HCT116 (cell line): Measurements from ENCODE around the gene PPP1CC. TPM values are rescaled to one million over a fixed set of nuclear protein-coding genes. Genes with fewer than 3 reads are reported as not detected.

Source experiments
- ATAC-seq: fragments of 200-7000 bp; cut with Tn5 transposase; 2 replicates; pipeline ENCODE4 v1.9.1; 2020; ENCODE audit warnings: mild to moderate bottlenecking, moderate library complexity
- BruUV-seq: library from RNA; stranded (reverse); fragments of 400-500 nt; replicated peaks from 2 replicates; lab custom pipeline; 2021; lab: Mats Ljungman, UMichigan
- CTCF ChIA-PET: fragments of 300-600 bp; sonication (Branson Sonifier 250); formaldehyde crosslinking; loops from one replicate; lab custom pipeline; 2021; ENCODE audit warnings: antibody characterized with exemption; lab: Charles Lee
- POLR2A ChIA-PET: fragments of 300-600, 350-600 bp; sonication (Branson Sonifier 250); formaldehyde crosslinking; loops from one replicate; lab custom pipeline; 2021; ENCODE audit warnings: antibody characterized with exemption; lab: Charles Lee
- RAD21 ChIA-PET, 2 experiments: fragments of 300-600 bp; sonication (Branson Sonifier 250); formaldehyde crosslinking; loops; one replicate each; lab custom pipeline; 2023; ENCODE audit warnings: low total read pairs in 2 of 2; ENCODE audit not compliant: uncharacterized antibody in 2 of 2, unreplicated experiment in 2 of 2, low non-redundant PET in 1 of 2; lab: Charles Lee
- DNase-seq: peaks from one replicate; pipeline ENCODE4 v3.0.0-alpha.2; 2010; ENCODE audit warnings: low read depth, low spot score
- H2AFZ ChIP-seq: fragments of 200-600 bp; shearing (Covaris generic), sonication (generic); 2 replicates; pipeline ENCODE4 v1.6.1; 2017; ENCODE audit warnings: low read depth, mixed run types, mixed read lengths, antibody characterized with exemption, low read length; ENCODE audit not compliant: poor library complexity, severe bottlenecking
- H3K27ac ChIP-seq: 2 replicates; pipeline ENCODE4 v1.5.1; 2012; ENCODE audit warnings: low read depth, low read length
- H3K27me3 ChIP-seq: fragments of 200-600 bp; sonication (generic); 2 replicates; pipeline ENCODE4 v1.6.1; 2016; ENCODE audit warnings: mixed run types, low read length, mixed read lengths; ENCODE audit not compliant: insufficient read depth
- H3K36me3 ChIP-seq, 2 experiments: fragments of 200-500 bp in 1 of 2; fragments of 200-600 bp in 1 of 2; sonication (Bioruptor generic) in 1 of 2; sonication (generic) in 1 of 2; 2 replicates each; pipeline versions ENCODE4 v1.5.1 to v1.6.1; 2014 to 2016; ENCODE audit warnings: low read length in 2 of 2, inconsistent platforms in 1 of 2, mixed read lengths in 1 of 2, mixed run types in 1 of 2; ENCODE audit not compliant: insufficient read depth in 2 of 2, control insufficient read depth in 1 of 2
- H3K4me1 ChIP-seq, 2 experiments: fragments of 200-600 bp in 1 of 2; sonication (generic) in 1 of 2; 2 replicates each; pipeline versions ENCODE4 v1.5.1 to v1.6.1; 2012 to 2017; ENCODE audit warnings: low read length in 2 of 2, inconsistent platforms in 1 of 2, mild to moderate bottlenecking in 1 of 2, mixed read lengths in 1 of 2, mixed run types in 1 of 2, moderate library complexity in 1 of 2; ENCODE audit not compliant: insufficient read depth in 2 of 2, control insufficient read depth in 1 of 2
- H3K4me2 ChIP-seq: fragments of 200-600 bp; sonication (generic); 2 replicates; pipeline ENCODE4 v1.6.1; 2017; ENCODE audit warnings: mixed run types, low read length, mixed read lengths
- H3K4me3 ChIP-seq, 2 experiments: fragments of 200-600 bp in 1 of 2; sonication (generic) in 1 of 2; replicated peaks in 1 of 2; 2 replicates each; pipeline ENCODE4 v1.5.1; 2011 to 2016; ENCODE audit warnings: low read length in 2 of 2, control low read depth in 1 of 2, low read depth in 1 of 2, mild to moderate bottlenecking in 1 of 2, mixed read lengths in 1 of 2, mixed run types in 1 of 2
- H3K79me2 ChIP-seq: fragments of 200-600 bp; sonication (generic); 2 replicates; pipeline ENCODE4 v1.6.1; 2017; ENCODE audit warnings: mild to moderate bottlenecking, mixed run types, low read length, moderate library complexity, mixed read lengths; ENCODE audit not compliant: insufficient read depth
- H3K9ac ChIP-seq: fragments of 200-600 bp; sonication (generic); 2 replicates; pipeline ENCODE4 v1.6.1; 2016; ENCODE audit warnings: low read length, mixed read lengths
- H3K9me2 ChIP-seq: fragments of 200-600 bp; sonication (generic), shearing (Covaris generic); 2 replicates; pipeline ENCODE4 v1.6.1; 2017; ENCODE audit warnings: mixed run types, mild to moderate bottlenecking, moderate library complexity; ENCODE audit not compliant: insufficient read depth
- H3K9me3 ChIP-seq, 2 experiments: fragments of 200-500 bp in 1 of 2; fragments of 200-600 bp in 1 of 2; sonication (Bioruptor generic) in 1 of 2; sonication (generic) in 1 of 2; 2 replicates each; pipeline ENCODE4 v1.6.1; 2014 to 2017; ENCODE audit warnings: low read length in 2 of 2, mixed read lengths in 2 of 2, inconsistent platforms in 1 of 2, low read depth in 1 of 2, mild to moderate bottlenecking in 1 of 2, mixed run types in 1 of 2, moderate library complexity in 1 of 2; ENCODE audit not compliant: control insufficient read depth in 1 of 2, insufficient read depth in 1 of 2
- H4K20me1 ChIP-seq: fragments of 200-600 bp; sonication (generic), shearing (Covaris generic); 2 replicates; pipeline ENCODE4 v1.6.1; 2017; ENCODE audit warnings: mixed run types, mild to moderate bottlenecking, moderate library complexity; ENCODE audit not compliant: insufficient read depth
- ATF3 ChIP-seq: IDR thresholded peaks from 2 replicates; pipeline ENCODE4 v1.6.1; 2012
- CEBPB ChIP-seq: IDR thresholded peaks from 2 replicates; pipeline ENCODE4 v1.6.1; 2012; ENCODE audit warnings: low read depth
- CTCF ChIP-seq, 3 experiments: fragments of 200-600 bp in 1 of 3; sonication (generic) in 1 of 3; IDR thresholded peaks in 2 of 3; conservative IDR thresholded peaks in 1 of 3; 2 replicates each; pipeline ENCODE4 v1.5.1; 2012 to 2017; ENCODE audit warnings: low read depth in 2 of 3, low read length in 2 of 3, antibody characterized with exemption in 1 of 3, borderline replicate concordance in 1 of 3, control low read depth in 1 of 3, mild to moderate bottlenecking in 1 of 3, mixed read lengths in 1 of 3, mixed run types in 1 of 3, moderate library complexity in 1 of 3; ENCODE audit not compliant: insufficient read depth in 1 of 3
- EGR1 ChIP-seq: IDR thresholded peaks from 2 replicates; pipeline ENCODE4 v1.6.1; 2012; ENCODE audit warnings: low read depth
- ELF1 ChIP-seq: IDR thresholded peaks from 2 replicates; pipeline ENCODE4 v1.6.1; 2012; ENCODE audit warnings: low read depth, borderline replicate concordance
- EZH2 ChIP-seq: fragments of 200-600 bp; sonication (generic); IDR thresholded peaks from 2 replicates; pipeline ENCODE4 v1.6.1; 2017; ENCODE audit warnings: antibody characterized with exemption, mixed run types
- FOSL1 ChIP-seq: IDR thresholded peaks from 2 replicates; pipeline ENCODE4 v1.6.1; 2012; ENCODE audit warnings: low read depth
- JUND ChIP-seq: IDR thresholded peaks from 2 replicates; pipeline ENCODE4 v1.6.1; 2012
- POLR2A ChIP-seq: IDR thresholded peaks from 2 replicates; pipeline ENCODE4 v1.7.0; 2011; ENCODE audit warnings: borderline replicate concordance; ENCODE audit not compliant: insufficient read depth, insufficient read length; ENCODE audit errors: extremely low read depth
- POLR2AphosphoS5 ChIP-seq: IDR thresholded peaks from 2 replicates; pipeline ENCODE4 v1.6.1; 2011; ENCODE audit warnings: mild to moderate bottlenecking, low read depth, low read length, moderate library complexity
- RAD21 ChIP-seq: IDR thresholded peaks from 2 replicates; pipeline ENCODE4 v1.6.1; 2012; ENCODE audit warnings: low read depth, mild to moderate bottlenecking
- SIN3A ChIP-seq: IDR thresholded peaks from 2 replicates; pipeline ENCODE4 v1.6.1; 2012; ENCODE audit warnings: low read depth
- SP1 ChIP-seq: IDR thresholded peaks from 2 replicates; pipeline ENCODE4 v1.6.1; 2012; ENCODE audit warnings: low read depth
- SRF ChIP-seq: IDR thresholded peaks from 2 replicates; pipeline ENCODE4 v1.6.1; 2012; ENCODE audit warnings: low read depth
- TCF7L2 ChIP-seq: IDR thresholded peaks from 2 replicates; pipeline ENCODE4 v1.7.0; 2011; ENCODE audit warnings: borderline replicate concordance, inconsistent platforms; ENCODE audit not compliant: insufficient read depth, insufficient read length; ENCODE audit errors: extremely low read depth
- YY1 ChIP-seq: IDR thresholded peaks from 2 replicates; pipeline ENCODE4 v1.6.1; 2011; ENCODE audit warnings: low read length, low read depth, moderate library complexity, mild to moderate bottlenecking; ENCODE audit not compliant: insufficient replicate concordance; ENCODE audit errors: extremely low read depth
- ZBTB33 ChIP-seq: IDR thresholded peaks from 2 replicates; pipeline ENCODE4 v1.6.1; 2011; ENCODE audit warnings: mild to moderate bottlenecking, low read length, moderate library complexity; ENCODE audit not compliant: insufficient replicate concordance; ENCODE audit errors: extremely low read depth
- ZNF274 ChIP-seq: fragments of 200-500 bp; sonication (Bioruptor generic); IDR thresholded peaks from 2 replicates; pipeline ENCODE4 v1.6.1; 2014; ENCODE audit warnings: mild to moderate bottlenecking, low read depth, low read length, inconsistent platforms
- intact Hi-C: fragments of 100-400 bp; cut with micrococcal nuclease; formaldehyde crosslinking; loops from 2 replicates; pipeline ENCODE4 v1.10.0; 2022
- total RNA-seq: library from RNA; stranded (reverse); gene quantifications from one replicate; pipeline ENCODE4 v1.2.1, GENCODE V29; 2021; ENCODE audit not compliant: unreplicated experiment
- TF ChIP-seq, protein P1 (sequence below): IDR thresholded peaks from 2 replicates; pipeline ENCODE4 v1.6.1; 2012
- TF ChIP-seq, protein P2 (sequence below): IDR thresholded peaks from 2 replicates; pipeline ENCODE4 v1.6.1; 2012; ENCODE audit warnings: low read depth

The PPP1CC gene
- total RNA-seq, 1 experiment from 2014 or later, result 248 TPM

DNA sequence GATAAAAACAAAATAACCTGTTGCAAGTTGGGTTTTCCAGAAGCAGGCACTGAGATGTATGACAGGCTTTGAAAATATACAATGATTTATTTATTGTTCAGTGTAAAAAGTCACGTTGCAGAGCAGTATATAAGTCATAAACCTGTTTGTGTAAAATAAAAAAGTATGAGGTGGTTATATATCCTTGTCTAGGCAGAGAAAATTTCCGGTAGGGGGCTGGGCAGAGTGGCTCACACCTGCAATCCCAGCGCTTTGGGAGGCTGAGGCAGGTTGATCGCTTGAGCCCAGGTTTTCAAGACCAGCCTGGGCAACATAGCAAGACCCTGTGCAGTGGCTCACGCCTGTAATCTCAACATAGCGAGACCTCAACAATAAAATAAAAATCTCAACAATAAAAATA, 16.2 kb upstream of the PPP1CC start:
- ChIA-PET POLR2A (no interaction called here), RAD21 (no interaction called here), CTCF (no interaction called here)
- H3K27ac ChIP-seq, result no peak overlapping the region
- no peak overlapping the region for H3K4me3 ChIP-seq
- no peak overlapping the region for H3K9ac ChIP-seq
- ATAC-seq, result no peak
- no peaks in the 10 kb centered on the region for H3K27me3 ChIP-seq
- TF ChIP-seq ELF1 (no peak), CTCF (IDR thresholded peaks at IDR 0.05 in 2 of 3, conservative IDR thresholded peaks at IDR 0.05 in 1 of 3; ENCODE audit: borderline replicate concordance in 1 of 3, insufficient read depth in 1 of 3, low read depth in 2 of 3, low read length in 2 of 3) (no peak), SP1 (no peak), JUND (no peak), EZH2 (no peak), CEBPB (no peak), SIN3A (no peak), FOSL1 (no peak), TCF7L2 (no peak), ZBTB33 (no peak), EGR1 (no peak), SRF (no peak), YY1 (no peak), RAD21 (no peak), POLR2AphosphoS5 (no peak), ZNF274 (no peak), ATF3 (no peak), POLR2A (no peak)
- TF ChIP-seq, protein P1, sequence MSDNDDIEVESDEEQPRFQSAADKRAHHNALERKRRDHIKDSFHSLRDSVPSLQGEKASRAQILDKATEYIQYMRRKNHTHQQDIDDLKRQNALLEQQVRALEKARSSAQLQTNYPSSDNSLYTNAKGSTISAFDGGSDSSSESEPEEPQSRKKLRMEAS, result no peak
- TF ChIP-seq, protein P2, sequence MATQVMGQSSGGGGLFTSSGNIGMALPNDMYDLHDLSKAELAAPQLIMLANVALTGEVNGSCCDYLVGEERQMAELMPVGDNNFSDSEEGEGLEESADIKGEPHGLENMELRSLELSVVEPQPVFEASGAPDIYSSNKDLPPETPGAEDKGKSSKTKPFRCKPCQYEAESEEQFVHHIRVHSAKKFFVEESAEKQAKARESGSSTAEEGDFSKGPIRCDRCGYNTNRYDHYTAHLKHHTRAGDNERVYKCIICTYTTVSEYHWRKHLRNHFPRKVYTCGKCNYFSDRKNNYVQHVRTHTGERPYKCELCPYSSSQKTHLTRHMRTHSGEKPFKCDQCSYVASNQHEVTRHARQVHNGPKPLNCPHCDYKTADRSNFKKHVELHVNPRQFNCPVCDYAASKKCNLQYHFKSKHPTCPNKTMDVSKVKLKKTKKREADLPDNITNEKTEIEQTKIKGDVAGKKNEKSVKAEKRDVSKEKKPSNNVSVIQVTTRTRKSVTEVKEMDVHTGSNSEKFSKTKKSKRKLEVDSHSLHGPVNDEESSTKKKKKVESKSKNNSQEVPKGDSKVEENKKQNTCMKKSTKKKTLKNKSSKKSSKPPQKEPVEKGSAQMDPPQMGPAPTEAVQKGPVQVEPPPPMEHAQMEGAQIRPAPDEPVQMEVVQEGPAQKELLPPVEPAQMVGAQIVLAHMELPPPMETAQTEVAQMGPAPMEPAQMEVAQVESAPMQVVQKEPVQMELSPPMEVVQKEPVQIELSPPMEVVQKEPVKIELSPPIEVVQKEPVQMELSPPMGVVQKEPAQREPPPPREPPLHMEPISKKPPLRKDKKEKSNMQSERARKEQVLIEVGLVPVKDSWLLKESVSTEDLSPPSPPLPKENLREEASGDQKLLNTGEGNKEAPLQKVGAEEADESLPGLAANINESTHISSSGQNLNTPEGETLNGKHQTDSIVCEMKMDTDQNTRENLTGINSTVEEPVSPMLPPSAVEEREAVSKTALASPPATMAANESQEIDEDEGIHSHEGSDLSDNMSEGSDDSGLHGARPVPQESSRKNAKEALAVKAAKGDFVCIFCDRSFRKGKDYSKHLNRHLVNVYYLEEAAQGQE, result no peak
- no peaks in the 10 kb centered on the region for H3K36me3 ChIP-seq
- no peaks in the 10 kb centered on the region for H3K9me3 ChIP-seq
- H2AFZ ChIP-seq, result no peak overlapping the region
- H3K79me2 ChIP-seq, result no peaks in the 10 kb centered on the region
- H3K4me2 ChIP-seq, result no peak overlapping the region
- intact Hi-C loops, result no loop called here
- H3K4me1 ChIP-seq, result peaks cover 0 to 3% of the 10 kb centered on the region in 2 experiments; a peak in 1 of 4 replicates
- no peaks in the 10 kb centered on the region for H3K9me2 ChIP-seq
- H4K20me1 ChIP-seq, result no peaks in the 10 kb centered on the region
- no peak for DNase-seq
- no TSS peak for BruUV-seq
